ENCODE measurements around the gene MCTP1.
"Not testable (repeated sequence)": the region's sequence is repeated elsewhere in the genome, so short reads cannot be mapped to it uniquely, and the experiment has no call there.

Gene MCTP1

DNA sequence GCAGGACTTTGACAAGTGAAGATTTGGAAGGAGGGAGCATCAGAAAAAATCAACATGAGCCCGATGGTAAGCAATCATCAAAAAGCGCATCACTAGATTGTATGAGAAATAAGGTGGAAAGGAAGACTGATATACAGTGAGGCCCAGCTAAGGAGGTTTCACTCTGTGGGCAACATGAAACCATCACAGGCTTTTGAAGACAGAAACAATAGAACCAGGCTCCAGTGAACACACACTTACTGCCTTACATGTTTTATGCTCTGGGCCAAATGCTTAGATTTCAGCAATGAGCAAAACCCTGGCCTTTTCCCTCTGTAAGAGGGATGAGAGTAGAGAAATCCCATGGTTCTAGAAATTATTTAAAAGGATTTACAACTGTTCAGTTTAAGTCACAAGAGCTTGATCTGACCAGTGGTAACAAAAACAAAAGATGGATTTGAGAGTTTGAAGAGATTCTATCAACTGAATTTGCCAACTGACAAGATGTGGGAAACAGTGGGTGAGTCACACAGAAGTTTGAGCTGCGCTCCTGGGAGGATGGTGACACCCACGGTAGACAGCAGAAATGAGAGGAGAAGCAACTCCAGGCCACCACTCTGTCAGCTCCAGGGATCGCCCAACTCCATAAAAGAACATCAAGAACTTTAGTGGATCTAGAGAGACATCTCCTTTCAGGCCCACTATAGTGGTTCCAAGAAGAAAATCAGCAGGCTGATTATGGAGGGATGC, 261.8 kb downstream of the MCTP1 start:
- no peak for DNase-seq

GRCh38 chr5:95020345-95020744, 264.5 kb downstream of the MCTP1 start:
- DNase-seq = no peak

DNA sequence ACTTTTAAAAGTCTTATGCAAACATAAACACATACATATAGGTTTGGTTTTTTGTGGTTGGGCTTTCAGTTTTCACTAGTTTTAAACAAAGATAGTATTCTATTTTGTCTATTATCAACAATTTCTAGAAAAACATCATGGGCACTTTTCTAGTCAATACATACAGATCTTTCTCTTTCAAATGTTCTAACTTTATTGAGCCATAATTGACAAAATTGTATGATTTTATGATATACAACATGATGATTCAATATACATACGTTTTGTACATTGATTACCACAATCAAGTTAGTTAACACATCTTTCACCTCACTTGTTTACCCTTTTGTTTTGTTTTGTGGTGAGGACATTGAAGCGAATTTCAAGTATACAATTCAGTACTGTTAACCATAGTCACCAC, 265.9 kb downstream of the MCTP1 start:
- DNase-seq = no peak

- no peak for DNase-seq
Measured at GRCh38 chr5:95018511-95018910, 266.4 kb downstream of the MCTP1 start.

- DNase-seq = no peak
Measured at GRCh38 chr5:95009812-95010211, 275.1 kb downstream of the MCTP1 start.

GRCh38 chr5:95007921-95008597, 276.8 kb downstream of the MCTP1 start:
- DNase-seq = no peak

DNA sequence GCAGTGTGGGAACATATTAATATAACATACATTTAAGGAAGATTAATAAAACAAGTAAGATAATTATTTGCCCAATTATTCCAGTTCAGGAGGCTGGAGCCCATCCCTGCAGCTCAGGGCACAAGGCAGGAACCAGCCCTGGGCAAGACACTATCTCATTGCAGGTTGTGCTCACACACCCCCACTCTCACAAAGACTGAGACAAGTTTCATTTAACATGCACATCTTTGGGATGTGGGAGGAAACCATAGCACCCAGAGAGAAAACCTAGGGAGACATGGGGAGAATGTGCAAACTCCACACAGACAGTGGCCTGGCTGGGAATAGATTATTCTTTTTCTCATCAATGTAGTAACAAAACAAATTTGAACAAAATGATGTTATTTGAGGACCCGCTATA, 279.1 kb downstream of the MCTP1 start:
- DNase-seq = no peak

- DNase-seq = no peak
Measured at GRCh38 chr5:94998670-94999069, 286.2 kb downstream of the MCTP1 start.

GRCh38 chr5:94994537-94994936, 290.4 kb downstream of the MCTP1 start:
- DNase-seq = not testable (repeated sequence)

- no peak for DNase-seq
Measured at GRCh38 chr5:94993491-94993890, 291.4 kb downstream of the MCTP1 start.

- no peak for DNase-seq
Measured at GRCh38 chr5:94992325-94992724, 292.6 kb downstream of the MCTP1 start.

DNA sequence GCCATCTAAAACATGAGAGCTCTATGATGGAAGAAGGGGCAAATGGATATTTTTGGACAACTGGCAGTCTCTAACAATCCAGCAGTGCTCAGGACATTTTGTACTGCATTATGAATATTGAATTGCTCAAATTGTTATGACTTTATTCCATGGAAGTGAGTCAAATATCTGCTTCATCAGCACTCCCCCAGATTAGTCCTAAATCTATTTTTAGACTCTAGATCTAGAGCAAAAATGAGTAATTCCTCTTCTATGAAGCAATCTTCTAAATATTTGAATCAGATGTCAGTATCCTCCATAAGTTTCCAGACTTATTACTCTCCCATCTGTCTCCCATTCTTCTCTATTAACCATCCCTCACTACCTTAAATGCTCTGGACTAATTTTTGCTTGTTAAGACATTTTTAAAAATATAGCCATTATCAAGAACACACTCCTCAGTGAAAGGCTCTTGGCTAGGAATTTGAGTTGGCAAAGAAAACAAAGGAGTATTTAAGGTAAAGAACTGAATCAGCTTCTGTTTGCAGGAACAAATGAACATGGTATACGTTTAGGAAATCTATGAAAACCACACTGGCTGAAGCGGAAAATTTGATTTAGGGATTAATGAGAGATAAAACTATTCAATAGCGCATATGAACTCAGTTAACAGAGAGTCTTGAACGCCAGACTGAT, 300.9 kb downstream of the MCTP1 start:
- DNase-seq = no peak

GRCh38 chr5:94977437-94977836, 307.5 kb downstream of the MCTP1 start:
- no peak for DNase-seq

DNA sequence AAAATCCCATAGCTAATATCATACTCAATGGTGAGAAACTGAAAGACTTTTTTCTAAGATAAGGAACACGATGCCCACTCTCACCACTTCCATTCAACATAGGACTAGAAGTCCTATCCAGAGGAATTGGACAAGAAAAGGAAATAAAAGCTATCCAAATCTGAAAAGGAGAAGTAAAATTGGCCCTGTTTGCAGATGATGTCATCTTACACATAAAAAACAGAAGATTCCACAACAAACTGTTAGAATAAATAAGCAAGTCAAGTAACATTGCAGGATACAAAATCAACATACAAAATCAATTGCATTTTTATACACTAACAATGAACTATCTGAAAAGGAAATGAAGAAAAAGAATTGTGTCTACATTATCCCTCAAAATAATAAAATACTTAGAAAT, 308.0 kb downstream of the MCTP1 start:
- DNase-seq = no peak

GRCh38 chr5:94972268-94972667, 312.6 kb downstream of the MCTP1 start:
- no peak for DNase-seq

DNA sequence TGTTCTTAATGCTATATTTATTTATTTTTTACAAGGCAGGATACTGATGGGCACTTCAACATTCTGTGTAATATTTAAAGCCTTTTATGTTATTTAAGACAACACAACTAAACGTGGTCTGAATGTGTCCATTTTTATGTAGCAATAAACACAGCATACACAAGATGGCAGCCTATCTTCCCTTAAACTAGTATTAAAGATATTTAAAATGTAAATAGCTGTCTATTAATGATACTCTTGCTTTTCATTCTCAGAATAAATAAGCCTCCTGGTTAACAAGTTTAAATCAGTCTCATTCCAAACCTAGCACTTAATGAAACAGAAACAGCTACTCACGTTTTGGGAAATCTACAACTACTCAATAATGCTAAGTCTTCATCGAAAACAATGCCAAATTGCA, 315.7 kb downstream of the MCTP1 start:
- no peak for DNase-seq

- DNase-seq = no peak
Measured at GRCh38 chr5:94968507-94969095, 316.3 kb downstream of the MCTP1 start.

DNA sequence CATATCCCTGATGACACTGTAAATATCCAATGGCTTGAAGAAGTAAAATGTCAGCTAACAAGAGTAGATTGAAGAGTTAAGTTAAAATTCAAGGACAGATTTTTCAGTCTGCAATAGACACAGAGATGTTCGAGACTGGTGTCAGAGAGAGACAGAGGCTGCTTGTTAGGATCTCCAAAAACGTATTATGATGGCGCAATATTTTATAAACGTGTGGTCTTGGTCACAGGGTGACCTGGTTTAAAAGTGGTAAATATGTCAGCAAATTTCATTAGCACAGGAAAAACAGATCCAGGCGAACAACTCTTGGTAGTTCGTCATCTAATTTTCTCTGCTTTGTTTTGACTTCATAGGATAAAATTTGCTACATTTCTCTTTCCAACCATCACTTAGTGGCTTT, 317.4 kb downstream of the MCTP1 start:
- no peak for DNase-seq

DNA sequence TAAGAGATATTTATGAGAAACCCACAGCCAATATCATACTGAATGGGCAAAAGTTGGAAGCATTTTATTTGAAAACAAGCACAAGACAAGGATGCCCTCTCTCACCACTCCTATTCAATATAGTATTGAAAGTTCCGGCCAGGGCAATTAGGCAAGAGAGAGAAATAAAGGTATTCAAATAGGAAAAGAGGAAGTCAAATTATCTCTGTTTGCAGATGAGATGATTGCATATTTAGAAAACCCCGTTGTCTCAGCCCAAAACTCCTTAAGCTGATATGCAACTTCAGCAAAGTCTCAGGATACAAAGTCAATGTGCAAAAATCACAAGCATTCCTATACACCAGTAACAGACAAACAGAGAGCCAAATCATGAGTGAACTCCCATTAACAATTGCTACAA, 325.6 kb downstream of the MCTP1 start:
- not testable (repeated sequence) for DNase-seq

DNA sequence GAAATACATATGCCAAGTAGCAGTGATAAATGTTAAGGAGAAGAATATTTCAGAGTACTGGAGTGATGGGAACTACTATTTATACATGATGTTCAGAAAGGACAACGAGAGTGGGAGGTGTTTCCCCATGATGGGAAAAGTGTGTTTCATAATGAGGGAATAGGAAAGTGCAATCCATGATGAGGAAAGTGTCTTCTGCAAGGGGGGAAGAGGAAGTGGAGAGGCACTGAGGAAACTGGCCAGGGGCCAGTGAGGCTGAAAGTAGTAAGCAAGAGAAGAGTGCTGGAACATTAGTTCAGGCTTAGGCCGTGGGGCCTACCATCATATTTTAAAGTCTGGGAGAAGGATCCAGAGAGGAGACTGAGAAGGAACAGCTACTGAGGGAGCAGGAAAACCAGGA, 339.2 kb downstream of the MCTP1 start:
- DNase-seq = no peak

DNA sequence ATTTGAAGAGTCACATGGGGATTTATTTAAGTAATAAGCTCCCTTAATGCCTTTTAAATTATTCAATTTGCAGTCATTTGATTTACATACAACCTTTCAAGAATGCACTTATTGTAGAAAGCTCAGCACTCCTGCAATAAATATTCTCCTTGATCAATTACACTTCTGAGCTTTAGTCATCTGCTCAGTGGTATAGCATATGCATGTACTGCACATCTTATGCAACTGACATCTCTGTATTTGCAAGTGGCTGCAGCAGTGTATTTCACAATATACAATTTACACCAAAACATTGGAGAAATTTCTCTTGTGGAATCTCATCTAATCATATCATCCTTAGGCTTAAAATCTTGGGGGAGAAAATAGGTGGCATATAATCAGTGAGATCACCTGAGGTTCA, 340.7 kb downstream of the MCTP1 start:
- no peak for DNase-seq

- DNase-seq = no peak
Measured at GRCh38 chr5:94941122-94941755, 343.7 kb downstream of the MCTP1 start.

DNA sequence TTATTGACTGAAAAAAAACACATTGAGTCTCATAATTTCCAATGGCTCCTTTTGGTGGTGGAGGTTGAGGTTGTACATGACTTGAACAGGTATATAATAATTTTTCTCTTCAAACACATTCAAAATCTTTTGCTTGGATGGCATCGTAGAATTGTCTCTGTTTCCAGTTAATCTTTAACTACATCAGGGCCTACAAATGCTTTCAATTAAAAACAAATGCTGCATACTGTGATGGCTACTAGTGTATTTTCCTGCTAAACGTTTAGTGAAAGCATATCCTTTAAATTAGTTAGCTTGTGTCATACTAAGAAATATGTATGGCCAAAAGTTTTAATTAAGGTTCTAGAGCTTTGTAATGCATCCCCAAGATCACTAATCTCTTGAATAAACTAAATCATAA, 352.6 kb downstream of the MCTP1 start:
- no peak for DNase-seq
